Ureter (tissue), 1 donor: ENCODE measurements around the gene COLEC12. TPM values are rescaled to one million over a fixed set of nuclear protein-coding genes. Genes with fewer than 3 reads are reported as not detected.
"Not testable (repeated sequence)": the region's sequence is repeated elsewhere in the genome, so short reads cannot be mapped to it uniquely, and the experiment has no call there.

Source experiments
- DNase-seq: peaks from one replicate; pipeline ENCODE4 v3.0.0-alpha.2; 2020; ENCODE audit warnings: low spot score
- total RNA-seq: library from RNA; stranded (reverse); gene quantifications from one replicate; pipeline ENCODE4 v1.2.4, GENCODE V29; 2023
- donor health status: DM: yes; HTN: yes; CAD: no.

COLEC12 gene
- total RNA-seq, 1 donor from 2014 or later: 10.2 TPM

GRCh38 chr18:326846-327245, 173.7 kb downstream of the COLEC12 start:
- DNase-seq: no peak

- DNase-seq: no peak
Observed at GRCh38 chr18:323253-323622, 177.3 kb downstream of the COLEC12 start.

- DNase-seq: no peak
Observed at GRCh38 chr18:321865-322467, 178.5 kb downstream of the COLEC12 start.

GRCh38 chr18:320155-320554, 180.3 kb downstream of the COLEC12 start:
- DNase-seq: no peak

DNA sequence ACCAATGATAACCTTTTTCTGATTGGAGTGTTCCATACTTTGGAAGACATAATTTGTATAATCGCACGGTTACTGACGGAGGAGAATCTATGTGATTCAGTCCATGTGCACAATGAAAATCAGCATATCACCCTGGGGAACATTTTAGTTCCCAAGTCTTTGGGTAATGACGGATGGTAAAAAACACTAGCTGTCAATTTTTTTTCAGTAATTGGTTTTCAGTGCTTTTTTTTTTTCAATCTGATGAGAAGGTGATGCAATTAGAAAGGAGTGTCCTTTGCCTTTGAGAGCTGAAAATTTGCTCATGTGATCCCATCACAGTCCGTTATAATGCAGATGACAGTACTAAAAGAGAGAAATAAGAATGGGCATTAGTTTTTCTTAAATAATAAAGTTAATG, 180.8 kb downstream of the COLEC12 start:
- no peak for DNase-seq

- no peak for DNase-seq
Observed at GRCh38 chr18:318791-319291, 181.7 kb downstream of the COLEC12 start.

GRCh38 chr18:317618-318017, 182.9 kb downstream of the COLEC12 start:
- DNase-seq: no peak

DNA sequence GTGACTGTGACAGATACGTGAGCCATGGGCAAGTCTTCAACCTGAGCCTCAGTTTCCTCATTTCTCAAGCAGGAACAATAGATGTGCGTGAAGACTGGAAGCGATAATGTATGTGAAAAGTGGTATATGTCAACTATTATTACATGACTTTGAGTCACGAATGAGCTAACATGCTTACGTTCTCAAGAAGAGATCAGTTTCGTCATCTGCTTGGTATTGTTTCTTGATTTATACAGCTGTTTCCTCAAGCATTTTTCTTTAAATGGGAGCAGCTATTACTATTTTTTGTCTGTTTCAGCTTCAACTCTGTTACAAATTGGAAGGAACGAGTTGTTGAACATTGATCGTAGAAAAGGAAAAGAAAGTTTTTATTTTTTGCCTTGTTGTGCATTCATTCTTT, 184.1 kb downstream of the COLEC12 start:
- no peak for DNase-seq

GRCh38 chr18:313931-314330, 186.6 kb downstream of the COLEC12 start:
- no peak for DNase-seq

DNA sequence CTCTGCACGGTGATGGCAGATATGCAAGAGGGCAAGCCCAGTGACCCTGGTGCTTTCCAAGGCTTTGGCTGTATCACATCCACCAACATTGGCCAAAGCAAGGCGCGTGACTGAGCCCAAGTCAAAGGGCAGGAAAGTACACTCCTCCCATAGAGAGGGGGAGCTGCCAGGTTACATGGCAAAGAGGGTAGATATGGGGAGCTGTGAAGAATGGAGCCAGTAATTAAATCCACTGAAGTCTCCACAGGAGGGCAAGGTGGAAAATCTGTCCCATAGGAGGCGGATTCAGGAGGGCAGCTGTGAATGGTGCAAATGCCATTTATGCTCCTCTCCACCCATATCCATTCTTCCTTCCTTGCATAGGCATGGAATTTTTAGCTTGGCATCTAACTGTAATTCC, 188.1 kb downstream of the COLEC12 start:
- no peak for DNase-seq

DNA sequence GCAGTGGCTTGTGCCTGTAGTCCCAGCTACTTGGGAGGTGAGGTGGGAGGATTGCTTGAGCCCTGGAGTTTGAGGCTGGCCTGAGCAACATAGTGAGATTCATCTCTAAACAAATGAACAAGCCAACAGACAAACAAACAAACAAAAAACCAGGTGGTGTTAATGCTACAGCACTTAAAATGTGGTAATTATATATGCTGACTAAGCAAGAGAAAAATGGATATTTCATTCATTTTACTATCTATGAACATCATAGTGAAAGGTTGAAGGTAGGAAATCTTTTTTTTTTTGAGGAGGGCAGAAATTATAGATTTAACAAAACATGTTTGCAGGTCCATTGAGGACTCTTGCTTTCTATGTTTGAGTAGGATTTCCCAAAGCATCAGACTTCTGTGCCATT, 190.5 kb downstream of the COLEC12 start:
- no peak for DNase-seq

DNA sequence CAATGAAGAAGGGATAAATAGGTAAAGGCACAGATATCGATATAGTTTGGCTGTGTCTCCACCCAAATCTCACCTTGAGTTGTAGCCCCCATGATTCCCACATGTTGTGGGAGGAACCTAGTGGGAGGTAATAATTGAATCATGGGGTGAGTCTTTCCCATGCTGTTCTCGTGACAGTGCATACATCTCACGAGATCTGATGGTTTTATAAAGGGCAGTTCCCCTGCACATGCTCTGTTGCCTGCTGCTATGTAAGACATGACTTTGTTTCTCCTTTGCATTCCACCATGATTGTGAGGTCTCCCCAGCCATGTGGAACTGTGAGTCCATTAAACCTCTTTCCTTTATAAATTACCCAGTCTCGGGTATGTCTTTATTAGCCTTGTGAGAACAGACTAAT, 192.4 kb downstream of the COLEC12 start:
- DNase-seq: not testable (repeated sequence)

GRCh38 chr18:306608-307255, 193.8 kb downstream of the COLEC12 start:
- no peak for DNase-seq

- DNase-seq: no peak
Observed at GRCh38 chr18:305003-305501, 195.4 kb downstream of the COLEC12 start.

GRCh38 chr18:303607-304006, 196.9 kb downstream of the COLEC12 start:
- no peak for DNase-seq

DNA sequence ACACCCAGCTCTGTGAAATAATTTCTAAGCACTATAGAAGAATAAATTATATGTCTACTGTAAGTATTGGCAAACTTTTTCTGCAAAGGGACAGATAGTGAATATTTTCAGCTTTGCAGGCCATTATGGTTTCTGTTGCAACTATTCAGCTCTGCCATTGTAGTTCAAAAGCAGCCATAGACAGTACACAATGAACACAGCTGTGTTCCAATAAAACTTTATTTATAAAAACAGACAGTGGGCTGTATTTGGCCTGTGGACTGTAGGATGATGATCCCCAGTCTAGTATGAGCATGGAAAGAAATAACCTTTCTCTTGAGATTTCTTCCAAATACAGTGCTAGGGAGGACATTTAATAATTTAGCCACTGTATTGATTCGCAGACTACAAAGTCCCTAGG, 197.5 kb downstream of the COLEC12 start:
- no peak for DNase-seq

GRCh38 chr18:302097-302496, 198.4 kb downstream of the COLEC12 start:
- no peak for DNase-seq

DNA sequence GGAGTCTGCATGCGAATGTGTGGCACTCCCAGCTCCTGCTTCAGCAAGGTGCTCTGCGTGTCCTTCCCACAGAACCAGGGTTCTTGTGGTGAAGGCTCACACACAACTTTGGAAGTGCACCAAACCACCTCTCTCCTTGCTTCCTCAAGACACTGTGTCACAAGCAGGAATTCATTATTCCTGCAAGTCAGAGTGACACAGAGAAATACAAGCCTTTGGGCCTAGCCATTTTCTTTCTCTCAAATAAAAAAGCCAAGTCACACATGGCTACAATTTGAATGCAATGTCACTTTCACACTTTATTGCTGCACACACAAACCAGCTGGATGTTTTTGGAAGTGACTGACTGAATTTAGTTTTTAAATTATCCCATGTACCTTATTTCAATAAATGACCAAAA, 202.6 kb downstream of the COLEC12 start:
- DNase-seq: no peak

DNA sequence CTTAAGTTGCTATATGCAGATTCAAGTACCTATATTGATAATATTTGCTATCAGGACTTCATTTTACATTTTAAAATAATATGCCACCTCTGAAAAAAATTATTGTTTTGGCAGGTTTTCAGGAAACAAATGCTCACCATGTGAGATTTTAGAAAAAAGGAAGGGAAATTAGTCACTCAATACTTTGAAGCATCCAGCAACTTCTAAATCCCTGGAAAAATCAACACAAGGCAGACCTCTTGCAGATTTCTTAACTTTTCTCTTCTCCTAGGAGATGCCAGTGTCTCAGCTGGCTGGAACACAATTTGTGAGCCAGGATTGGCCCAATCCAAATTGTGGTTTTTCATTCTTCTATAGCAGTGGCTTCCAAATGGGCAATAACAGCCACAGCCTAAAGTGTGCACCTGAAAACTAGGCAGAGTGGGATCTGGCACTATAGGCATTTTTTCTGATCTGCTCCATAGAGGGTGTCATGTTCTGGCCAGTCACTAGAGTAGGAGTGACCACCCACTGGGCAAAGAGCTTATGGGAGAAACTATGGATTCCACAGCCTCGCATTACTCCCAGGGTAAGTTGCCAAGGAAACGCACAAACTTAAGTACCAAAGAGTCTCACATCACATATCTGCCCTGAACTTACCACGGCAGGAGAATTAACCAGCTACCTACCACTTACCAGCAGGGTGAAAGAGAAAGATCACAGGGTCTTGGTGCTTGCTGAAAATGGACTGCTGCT, 204.6 kb downstream of the COLEC12 start:
- DNase-seq: no peak

- DNase-seq: no peak
Observed at GRCh38 chr18:294566-294965, 205.9 kb downstream of the COLEC12 start.

GRCh38 chr18:293536-293935, 207.0 kb downstream of the COLEC12 start:
- DNase-seq: no peak

- DNase-seq: no peak
Observed at GRCh38 chr18:292271-292670, 208.2 kb downstream of the COLEC12 start.

GRCh38 chr18:289970-290369, 210.5 kb downstream of the COLEC12 start:
- DNase-seq: not testable (repeated sequence)
